ENCODE results near the gene ASPRV1.

ASPRV1 gene

GRCh38 chr2:69939722-69940121, 21.7 kb downstream of the ASPRV1 start:
- DNase-seq (ENCODE audit: low spot score) = no peak

- no peak for DNase-seq (ENCODE audit: low spot score)
These were observed 23.5 kb downstream of the ASPRV1 start for GRCh38 chr2:69937968-69938367.

GRCh38 chr2:69936906-69937305, 24.5 kb downstream of the ASPRV1 start:
- peak; percentile 74 for DNase-seq (ENCODE audit: low spot score)

GRCh38 chr2:69935011-69935410, 26.4 kb downstream of the ASPRV1 start:
- DNase-seq (ENCODE audit: low spot score) = no peak

- DNase-seq (ENCODE audit: low spot score) = no peak
These were observed 26.9 kb downstream of the ASPRV1 start for GRCh38 chr2:69934614-69934908.

GRCh38 chr2:69933839-69934613, 27.4 kb downstream of the ASPRV1 start:
- peak; percentile 95 for DNase-seq (ENCODE audit: low spot score)

GRCh38 chr2:69933254-69933828, 28.1 kb downstream of the ASPRV1 start:
- no peak for DNase-seq (ENCODE audit: low spot score)

- DNase-seq (ENCODE audit: low spot score) = no peak
These were observed 28.9 kb downstream of the ASPRV1 start for GRCh38 chr2:69932596-69932922.

- no peak for DNase-seq (ENCODE audit: low spot score)
These were observed 29.4 kb downstream of the ASPRV1 start for GRCh38 chr2:69931832-69932595.

GRCh38 chr2:69926849-69927515, 34.4 kb downstream of the ASPRV1 start:
- DNase-seq (ENCODE audit: low spot score) = no peak

GRCh38 chr2:69923116-69923515, 38.3 kb downstream of the ASPRV1 start:
- DNase-seq (ENCODE audit: low spot score) = no peak

- no peak for DNase-seq (ENCODE audit: low spot score)
These were observed 43.0 kb downstream of the ASPRV1 start for GRCh38 chr2:69918401-69918800.

GRCh38 chr2:69917852-69918251, 43.6 kb downstream of the ASPRV1 start:
- peak; percentile 79 for DNase-seq (ENCODE audit: low spot score)

- no peak for DNase-seq (ENCODE audit: low spot score)
These were observed 45.3 kb downstream of the ASPRV1 start for GRCh38 chr2:69916106-69916505.

- DNase-seq (ENCODE audit: low spot score) = no peak
These were observed 46.2 kb downstream of the ASPRV1 start, which contains the start of gene MXD1 for GRCh38 chr2:69914950-69915945. Gene MXD1, plus strand, starts transcription at chr2:69915109. Its CDS starts 222 bp downstream, at chr2:69915331.

GRCh38 chr2:69914164-69914949, 47.1 kb downstream of the ASPRV1 start:
- peak; percentile 100 for DNase-seq (ENCODE audit: low spot score)

GRCh38 chr2:69911985-69912563, 49.4 kb downstream of the ASPRV1 start:
- DNase-seq (ENCODE audit: low spot score) = peak; percentile 67
